Ishikawa (cell line): ENCODE measurements around the gene RELN.

Experiments
- CEBPB ChIP-seq: IDR thresholded peaks from 2 replicates; pipeline ENCODE4 v1.6.1; 2012
- TAF1 ChIP-seq: IDR thresholded peaks from 2 replicates; pipeline ENCODE4 v1.6.1; 2012; ENCODE audit warnings: low read depth, mild to moderate bottlenecking
- TF ChIP-seq, protein P1 (sequence below): IDR thresholded peaks from 2 replicates; pipeline ENCODE4 v1.6.1; 2012; ENCODE audit warnings: low read depth, mild to moderate bottlenecking

DNA sequence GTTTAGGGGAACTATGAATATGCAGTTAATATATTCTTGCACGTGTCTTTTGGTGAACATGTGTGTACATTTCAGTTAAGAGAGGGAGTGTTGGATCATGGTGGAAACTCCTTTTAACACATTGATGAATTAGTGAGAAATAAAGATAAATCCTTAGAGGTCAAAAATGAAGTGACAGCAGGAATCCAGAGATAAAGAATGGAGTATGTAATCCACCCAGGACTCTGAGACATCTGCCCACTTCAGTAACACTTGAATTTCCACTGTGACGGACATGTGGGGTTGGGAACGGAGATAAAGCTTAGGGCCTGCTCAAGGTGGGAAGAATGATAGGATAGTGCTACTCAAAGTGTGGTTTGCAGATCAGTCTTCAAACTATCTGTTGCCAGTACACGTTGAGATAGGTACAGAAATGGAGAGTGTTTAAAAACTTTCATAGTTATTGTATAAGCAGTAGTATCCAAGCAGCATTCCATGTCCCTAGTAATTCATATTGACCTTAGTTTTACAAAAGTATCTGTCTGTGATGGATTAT lies 6.6 kb upstream of the RELN start:
- TF ChIP-seq, protein P1, sequence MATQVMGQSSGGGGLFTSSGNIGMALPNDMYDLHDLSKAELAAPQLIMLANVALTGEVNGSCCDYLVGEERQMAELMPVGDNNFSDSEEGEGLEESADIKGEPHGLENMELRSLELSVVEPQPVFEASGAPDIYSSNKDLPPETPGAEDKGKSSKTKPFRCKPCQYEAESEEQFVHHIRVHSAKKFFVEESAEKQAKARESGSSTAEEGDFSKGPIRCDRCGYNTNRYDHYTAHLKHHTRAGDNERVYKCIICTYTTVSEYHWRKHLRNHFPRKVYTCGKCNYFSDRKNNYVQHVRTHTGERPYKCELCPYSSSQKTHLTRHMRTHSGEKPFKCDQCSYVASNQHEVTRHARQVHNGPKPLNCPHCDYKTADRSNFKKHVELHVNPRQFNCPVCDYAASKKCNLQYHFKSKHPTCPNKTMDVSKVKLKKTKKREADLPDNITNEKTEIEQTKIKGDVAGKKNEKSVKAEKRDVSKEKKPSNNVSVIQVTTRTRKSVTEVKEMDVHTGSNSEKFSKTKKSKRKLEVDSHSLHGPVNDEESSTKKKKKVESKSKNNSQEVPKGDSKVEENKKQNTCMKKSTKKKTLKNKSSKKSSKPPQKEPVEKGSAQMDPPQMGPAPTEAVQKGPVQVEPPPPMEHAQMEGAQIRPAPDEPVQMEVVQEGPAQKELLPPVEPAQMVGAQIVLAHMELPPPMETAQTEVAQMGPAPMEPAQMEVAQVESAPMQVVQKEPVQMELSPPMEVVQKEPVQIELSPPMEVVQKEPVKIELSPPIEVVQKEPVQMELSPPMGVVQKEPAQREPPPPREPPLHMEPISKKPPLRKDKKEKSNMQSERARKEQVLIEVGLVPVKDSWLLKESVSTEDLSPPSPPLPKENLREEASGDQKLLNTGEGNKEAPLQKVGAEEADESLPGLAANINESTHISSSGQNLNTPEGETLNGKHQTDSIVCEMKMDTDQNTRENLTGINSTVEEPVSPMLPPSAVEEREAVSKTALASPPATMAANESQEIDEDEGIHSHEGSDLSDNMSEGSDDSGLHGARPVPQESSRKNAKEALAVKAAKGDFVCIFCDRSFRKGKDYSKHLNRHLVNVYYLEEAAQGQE: no peak
- TF ChIP-seq TAF1 (no peak), CEBPB (no peak)
